NCI-H1417 treated with DMSO at 0.1 percent for 48 hours (cell line): ENCODE data around the gene ATOX1.

Experiments used
- DNase-seq: peaks from one replicate; lab custom pipeline; 2025; lab: John Stamatoyannopoulos, UW

Gene ATOX1

GRCh38 chr5:151770383-151771258 lies 12.2 kb upstream of the ATOX1 start:
- DNase-seq = peak; percentile 20

GRCh38 chr5:151766975-151767374 lies 8.5 kb upstream of the ATOX1 start:
- no peak for DNase-seq

- no peak for DNase-seq
Observed at GRCh38 chr5:151764801-151765200, 6.4 kb upstream of the ATOX1 start.

GRCh38 chr5:151758141-151758429 lies 346 bp downstream of the ATOX1 start:
- no peak for DNase-seq

- DNase-seq = no peak
Observed at GRCh38 chr5:151757233-151758140, 944 bp downstream of the ATOX1 start.

GRCh38 chr5:151755383-151755782 lies 3.0 kb downstream of the ATOX1 start:
- no peak for DNase-seq

- DNase-seq = no peak
Observed at GRCh38 chr5:151751593-151751992, 6.8 kb downstream of the ATOX1 start.

- no peak for DNase-seq
Observed at GRCh38 chr5:151751091-151751490, 7.3 kb downstream of the ATOX1 start.

GRCh38 chr5:151750121-151750520 lies 8.3 kb downstream of the ATOX1 start:
- DNase-seq = no peak

GRCh38 chr5:151745071-151745705 lies 13.2 kb downstream of the ATOX1 start:
- no peak for DNase-seq

GRCh38 chr5:151743530-151743929 lies 14.9 kb downstream of the ATOX1 start:
- DNase-seq = no peak

GRCh38 chr5:151742870-151743294 lies 15.5 kb downstream of the ATOX1 start:
- no peak for DNase-seq

- no peak for DNase-seq
Observed at GRCh38 chr5:151741678-151742423, 16.6 kb downstream of the ATOX1 start.

- no peak for DNase-seq
Observed at GRCh38 chr5:151740958-151741373, 17.5 kb downstream of the ATOX1 start.

GRCh38 chr5:151740336-151740942 lies 18.0 kb downstream of the ATOX1 start:
- DNase-seq = no peak

GRCh38 chr5:151739939-151740335 lies 18.5 kb downstream of the ATOX1 start:
- DNase-seq = no peak

- DNase-seq = no peak
Observed at GRCh38 chr5:151739395-151739794, 19.0 kb downstream of the ATOX1 start.

- DNase-seq = no peak
Observed at GRCh38 chr5:151738125-151738848, 20.1 kb downstream of the ATOX1 start.

GRCh38 chr5:151737431-151737830 lies 21.0 kb downstream of the ATOX1 start:
- no peak for DNase-seq

GRCh38 chr5:151735646-151736045 lies 22.8 kb downstream of the ATOX1 start:
- no peak for DNase-seq

- no peak for DNase-seq
Observed at GRCh38 chr5:151734064-151734408, 24.4 kb downstream of the ATOX1 start.
